ENCODE data around the gene FANCD2.
A peak's percentile ranks its signal among the peaks of the same experiment; 100 is the strongest.
"Not testable (repeated sequence)": the region's sequence is repeated elsewhere in the genome, so short reads cannot be mapped to it uniquely, and the experiment has no call there.

Gene FANCD2

DNA sequence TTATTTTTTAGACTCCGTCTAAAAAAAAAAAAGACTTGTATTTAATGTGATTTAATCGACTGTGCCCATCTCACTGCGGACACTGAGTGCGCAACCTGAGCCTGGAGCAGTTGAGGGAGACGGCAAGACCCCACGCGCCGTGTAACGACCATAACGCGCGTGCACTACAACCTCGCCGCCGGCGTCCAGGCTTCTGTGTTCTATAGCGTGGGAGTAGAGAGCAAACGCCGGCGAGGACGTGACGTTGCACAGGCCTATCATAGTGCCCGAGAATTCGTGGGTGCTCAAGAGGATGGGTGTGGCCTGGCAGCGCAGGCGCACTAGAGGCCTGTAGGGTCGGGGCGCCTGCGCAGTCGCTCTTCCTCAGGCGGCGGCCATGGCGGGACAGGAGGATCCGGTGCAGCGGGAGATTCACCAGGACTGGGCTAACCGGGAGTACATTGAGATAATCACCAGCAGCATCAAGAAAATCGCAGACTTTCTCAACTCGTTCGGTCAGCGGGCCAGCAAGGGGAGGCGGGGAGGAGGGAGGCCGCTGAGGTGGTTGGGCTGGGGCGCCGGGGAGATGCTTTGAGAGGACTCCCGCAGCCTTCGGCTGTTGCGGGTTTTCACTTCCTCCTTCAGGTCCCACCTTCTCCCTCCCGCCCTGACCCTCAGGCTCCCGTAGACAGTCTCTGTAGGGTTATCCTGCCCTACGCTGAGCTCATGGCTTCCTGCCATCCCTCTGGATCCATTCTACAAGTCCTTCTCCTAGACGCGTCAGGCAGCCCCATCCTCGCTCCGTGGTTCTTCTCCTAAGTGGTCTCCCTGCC lies 89.3 kb downstream of the FANCD2 start, which contains the start of gene BRK1:
TSS of gene BRK1 (plus strand) at position 350 of the 812 bp plus-strand sequence. CDS start at position 377, 27 bp downstream.
- DNase-seq = peak; percentile 95

DNA sequence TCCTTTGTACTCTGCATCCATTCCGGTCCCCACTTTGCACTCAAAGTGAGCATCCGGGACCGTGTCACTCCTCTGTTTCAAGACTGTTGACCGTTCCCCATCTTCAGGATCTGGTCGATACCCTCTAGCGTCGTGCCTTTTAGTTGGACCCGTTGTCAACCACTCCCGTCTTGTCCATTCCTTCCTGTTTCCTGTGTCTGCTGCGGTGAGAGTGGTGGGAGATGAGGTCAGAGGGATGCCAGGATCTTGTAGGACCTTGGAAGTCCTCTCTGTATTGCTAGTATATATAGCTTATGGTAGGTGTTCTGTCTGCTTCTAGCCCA lies 89.9 kb downstream of the FANCD2 start:
- no peak for DNase-seq

DNA sequence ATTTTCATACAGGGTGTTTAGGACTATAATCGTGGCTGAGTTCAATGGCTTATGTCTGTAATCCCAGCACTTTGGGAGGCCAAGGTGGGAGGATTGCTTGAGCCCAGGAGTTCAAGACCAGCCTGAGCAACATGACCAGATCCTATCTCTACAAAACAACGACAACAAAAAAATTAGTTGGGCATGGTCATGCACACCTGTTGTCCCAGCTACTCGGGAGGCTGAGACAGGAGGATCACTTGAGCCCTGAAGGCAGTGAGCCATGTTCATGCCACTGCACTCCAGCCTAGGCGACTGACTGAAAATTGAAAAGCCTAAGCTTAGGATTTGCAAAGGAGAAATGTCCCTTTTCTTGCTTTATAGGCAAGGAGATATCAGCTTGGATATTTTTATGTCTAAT lies 90.7 kb downstream of the FANCD2 start:
- DNase-seq = no peak

DNA sequence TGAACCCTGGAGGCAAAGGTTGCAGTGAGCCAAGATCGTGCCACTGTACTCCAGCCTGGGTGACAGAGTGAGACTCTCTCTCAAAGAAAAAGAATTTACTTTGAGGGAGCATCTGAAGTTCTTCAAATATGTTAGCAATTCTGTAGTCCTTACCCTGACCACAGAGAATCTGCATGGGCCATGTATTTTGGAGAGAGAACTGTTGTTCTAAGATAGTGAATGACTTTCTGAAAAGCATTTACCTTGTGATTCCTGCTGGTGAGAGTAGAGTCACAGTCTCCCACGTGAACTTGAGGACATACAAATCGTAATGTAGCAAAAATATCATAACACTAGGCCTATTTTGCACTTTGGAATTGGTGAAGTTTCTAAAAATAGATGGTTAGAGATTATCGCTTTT lies 93.1 kb downstream of the FANCD2 start:
- no peak for DNase-seq

DNA sequence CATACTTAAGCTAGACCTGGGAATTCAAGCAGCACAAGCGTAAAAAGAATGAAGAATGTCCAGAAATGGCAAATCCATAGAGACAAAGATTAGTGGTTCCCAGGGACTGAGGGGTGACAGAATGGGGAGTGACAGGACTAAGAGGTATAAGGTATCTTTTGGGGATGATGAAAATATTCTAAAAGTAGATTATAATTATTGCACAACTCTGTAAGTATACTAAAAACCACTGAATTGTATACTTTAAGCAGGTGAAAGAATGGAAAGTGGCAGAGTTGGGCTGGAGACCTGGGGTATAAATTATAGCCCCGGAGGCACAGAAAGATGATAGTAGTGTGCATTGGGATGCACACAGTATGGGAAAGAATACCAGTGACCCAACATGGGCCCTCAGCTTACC lies 94.8 kb downstream of the FANCD2 start:
- DNase-seq = no peak

DNA sequence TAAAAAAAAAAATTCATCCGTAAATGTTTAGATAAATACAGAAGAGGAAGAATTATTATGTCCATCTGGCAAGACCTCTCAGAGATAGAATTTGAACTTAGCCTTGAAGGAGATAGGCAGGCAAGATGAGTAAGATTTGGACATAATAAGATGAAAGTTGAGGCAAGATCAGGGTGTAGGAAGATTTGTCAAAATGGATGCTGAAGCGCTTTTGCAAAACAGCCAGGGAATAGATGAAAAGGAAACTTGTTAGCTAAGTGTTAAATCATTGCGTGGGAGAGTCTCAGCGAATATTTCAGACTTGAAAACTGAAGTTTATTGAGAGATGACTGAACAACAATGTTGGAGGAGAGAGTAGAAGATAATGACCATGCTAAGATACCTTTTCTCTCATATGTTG lies 96.5 kb downstream of the FANCD2 start:
- DNase-seq = no peak

DNA sequence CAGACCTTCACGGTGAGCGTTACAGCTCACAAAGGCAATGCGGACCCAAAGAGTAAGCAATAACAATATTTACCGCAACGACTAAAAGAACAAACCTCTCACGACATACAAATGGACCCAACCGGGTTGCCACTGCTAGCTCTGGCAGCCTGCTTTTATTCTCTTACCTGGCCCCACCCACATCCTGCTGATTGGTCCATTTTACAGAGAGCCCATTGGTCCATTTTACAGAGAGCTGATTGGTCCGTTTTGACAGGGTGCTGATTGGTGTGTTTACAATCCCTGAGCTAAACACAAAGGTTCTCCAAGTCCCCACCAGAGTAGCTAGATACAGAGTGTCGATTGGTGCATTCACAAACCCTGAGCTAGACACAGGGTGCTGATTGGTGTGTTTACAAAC lies 109.6 kb downstream of the FANCD2 start:
- DNase-seq = not testable (repeated sequence)

DNA sequence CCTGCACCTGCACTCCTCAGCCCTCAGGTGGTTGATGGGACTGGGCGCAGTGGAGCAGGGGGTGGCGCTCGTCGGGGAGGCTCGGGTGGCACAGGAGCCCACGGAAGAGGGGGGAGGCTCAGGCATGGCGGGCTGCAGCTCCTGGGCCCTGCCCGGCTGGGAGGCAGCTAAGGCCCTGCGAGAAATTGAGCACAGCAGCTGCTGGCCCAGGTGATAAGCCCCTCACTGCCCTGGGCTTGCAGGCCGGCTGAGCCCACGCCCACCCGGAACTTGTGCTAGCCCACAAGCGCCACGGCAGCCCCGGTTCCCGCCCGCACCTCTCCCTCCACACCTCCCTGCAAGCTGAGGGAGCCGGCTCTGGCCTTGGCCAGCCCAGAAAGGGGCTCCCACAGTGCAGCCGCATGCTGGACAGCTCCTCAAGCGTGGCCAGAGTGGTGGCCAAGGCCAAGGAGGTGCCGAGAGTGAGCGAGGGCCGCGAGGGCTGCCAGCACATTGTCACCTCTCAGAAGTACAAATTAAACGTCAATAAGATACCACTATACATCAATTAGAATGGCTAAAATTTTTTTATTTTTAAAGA lies 110.3 kb downstream of the FANCD2 start:
- DNase-seq = no peak

DNA sequence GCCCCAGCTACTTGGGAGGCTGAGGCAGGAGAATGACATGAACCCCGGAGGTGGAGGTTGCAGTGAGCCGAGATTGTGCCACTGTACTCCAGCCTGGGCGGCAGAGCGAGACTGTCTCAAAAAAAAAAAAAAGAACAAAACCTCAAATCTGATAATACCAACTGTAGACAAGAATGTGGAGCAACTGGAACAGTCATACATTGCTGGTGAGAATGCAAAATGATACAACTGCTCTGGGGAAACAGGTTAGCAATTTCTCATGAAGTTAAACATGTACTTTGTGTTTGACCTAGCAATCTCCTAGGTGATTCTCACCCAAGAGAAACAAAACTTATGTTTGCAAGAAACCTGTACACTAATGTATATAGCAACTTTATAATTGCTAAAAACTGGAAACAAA lies 110.9 kb downstream of the FANCD2 start:
- no peak for DNase-seq

DNA sequence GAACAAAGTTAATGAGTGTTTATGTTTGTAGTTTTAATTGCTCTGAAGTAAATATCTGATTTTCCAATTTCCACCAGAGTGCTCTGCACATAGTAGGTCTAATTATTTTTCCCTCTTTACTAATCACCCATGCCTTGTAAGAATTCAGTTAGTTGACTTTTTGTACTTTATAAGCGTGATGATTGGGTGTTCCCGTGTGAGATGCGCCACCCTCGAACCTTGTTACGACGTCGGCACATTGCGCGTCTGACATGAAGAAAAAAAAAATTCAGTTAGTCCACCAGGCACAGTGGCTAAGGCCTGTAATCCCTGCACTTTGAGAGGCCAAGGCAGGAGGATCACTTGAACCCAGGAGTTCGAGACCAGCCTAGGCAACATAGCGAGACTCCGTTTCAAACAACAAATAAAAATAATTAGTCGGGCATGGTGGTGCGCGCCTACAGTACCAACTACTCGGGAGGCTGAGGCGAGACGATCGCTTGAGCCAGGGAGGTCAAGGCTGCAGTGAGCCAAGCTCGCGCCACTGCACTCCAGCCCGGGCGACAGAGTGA lies 114.8 kb downstream of the FANCD2 start:
- DNase-seq = no peak

DNA sequence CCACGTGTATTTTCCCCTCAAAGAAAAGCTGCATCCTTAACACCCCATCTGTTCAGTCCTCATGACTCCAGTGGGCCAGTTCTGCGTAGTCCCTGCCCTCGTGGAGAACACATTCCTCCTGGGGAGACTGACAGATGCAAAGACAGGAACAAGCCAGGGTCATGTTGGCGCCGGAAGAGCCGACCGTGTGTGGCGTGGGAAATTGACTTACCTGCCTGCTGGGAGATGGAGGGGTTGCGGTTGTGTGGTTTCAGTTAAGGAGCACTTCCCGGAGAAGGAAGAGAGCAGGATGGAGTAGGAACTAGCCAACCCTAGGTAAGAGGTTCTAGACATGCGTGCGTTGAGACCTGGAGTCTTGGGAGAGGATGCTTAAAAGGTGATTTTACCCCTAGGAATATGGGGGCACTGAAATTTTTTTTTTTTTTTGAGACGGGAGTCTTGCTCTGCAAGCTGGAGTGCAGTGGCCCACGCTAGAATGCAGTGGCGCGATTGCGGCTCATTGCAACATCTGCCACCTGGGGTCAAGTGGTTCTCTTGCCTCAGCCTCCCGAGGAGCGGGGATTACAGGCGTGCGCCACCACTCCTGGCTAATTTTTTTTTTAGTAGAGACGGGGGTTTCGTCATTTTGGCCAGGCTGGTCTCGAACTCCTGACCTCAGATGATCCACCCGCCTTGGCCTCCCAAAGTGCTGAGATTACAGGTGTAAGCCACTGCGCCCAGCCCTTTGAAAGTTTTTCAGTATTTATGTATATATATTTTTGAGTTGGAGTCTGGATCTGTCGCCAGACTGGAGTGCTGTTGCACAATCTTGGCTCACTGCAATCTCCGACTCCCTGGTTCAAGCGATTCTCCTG lies 116.7 kb downstream of the FANCD2 start:
- no peak for DNase-seq

DNA sequence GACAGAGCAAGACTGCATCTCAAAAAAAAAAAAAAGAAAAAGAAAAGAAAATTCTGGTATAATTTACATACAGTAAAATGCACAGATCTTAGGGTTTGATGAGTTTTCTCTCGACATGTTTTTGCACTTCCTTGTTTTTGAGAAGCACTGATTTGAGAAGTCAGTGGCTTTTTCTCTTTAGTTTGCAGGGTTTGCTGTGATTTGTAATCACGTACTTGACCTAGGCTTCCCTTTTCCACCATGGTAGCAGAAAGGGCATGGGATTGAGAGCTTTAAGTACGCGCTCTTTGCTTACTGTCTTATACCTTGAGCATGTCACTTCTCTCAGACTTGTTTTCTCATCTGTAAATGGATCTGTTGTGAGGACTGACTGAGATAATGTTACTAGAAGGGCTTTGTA lies 119.4 kb downstream of the FANCD2 start:
- no peak for DNase-seq

DNA sequence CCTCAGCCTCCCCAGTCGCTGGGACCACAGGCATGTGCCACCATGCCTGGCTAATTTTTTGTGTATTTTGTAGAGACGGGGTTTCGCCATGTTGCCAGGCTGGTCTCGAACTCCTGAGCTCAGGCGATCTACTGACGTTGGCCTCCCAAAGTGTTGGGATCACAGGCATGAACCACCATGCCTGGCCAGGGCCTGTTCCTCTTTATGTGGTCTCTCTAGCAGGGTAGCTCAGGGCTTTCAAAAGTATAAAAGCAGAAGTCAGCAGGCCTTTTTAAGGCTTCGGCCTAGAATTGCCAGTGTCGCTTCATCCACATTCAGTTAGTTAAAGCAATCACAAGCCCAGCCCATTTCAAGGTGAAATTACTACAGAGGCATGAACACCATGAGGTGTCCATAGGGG lies 123.0 kb downstream of the FANCD2 start:
- DNase-seq = no peak

DNA sequence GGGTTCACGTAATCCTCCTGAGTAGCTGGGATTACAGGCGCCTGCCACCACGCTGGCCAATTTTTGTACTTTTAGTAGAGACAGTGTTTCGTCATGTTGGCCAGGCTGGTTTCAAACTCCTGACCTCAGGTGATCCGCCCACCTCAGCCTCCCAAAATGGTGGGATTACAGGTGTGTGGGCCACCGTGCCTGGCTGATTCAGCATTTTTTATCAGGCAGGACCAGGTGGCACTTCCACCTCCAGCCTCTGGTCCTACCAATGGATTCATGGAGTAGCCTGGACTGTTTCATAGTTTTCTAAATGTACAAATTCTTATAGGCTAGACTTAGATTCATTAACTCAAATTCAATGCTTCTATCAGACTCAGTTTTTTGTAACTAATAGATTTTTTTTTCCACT lies 124.8 kb downstream of the FANCD2 start:
- no peak for DNase-seq

All from stimulated activated CD8-positive, alpha-beta memory T cell treated with anti-CD3 and anti-CD28 coated beads, Interleukin-4, amount 100 ng/mL, for 48 hours (primary cell).